ENCODE data around the gene SBNO2. TPM values are rescaled to one million over a fixed set of nuclear protein-coding genes. Genes with fewer than 3 reads are reported as not detected.

Gene SBNO2
- total and polyA plus RNA-seq, 2 donors (not counting 1 experiment from before 2014, with no cell fraction given): 42.8 to 83.3 TPM

DNA sequence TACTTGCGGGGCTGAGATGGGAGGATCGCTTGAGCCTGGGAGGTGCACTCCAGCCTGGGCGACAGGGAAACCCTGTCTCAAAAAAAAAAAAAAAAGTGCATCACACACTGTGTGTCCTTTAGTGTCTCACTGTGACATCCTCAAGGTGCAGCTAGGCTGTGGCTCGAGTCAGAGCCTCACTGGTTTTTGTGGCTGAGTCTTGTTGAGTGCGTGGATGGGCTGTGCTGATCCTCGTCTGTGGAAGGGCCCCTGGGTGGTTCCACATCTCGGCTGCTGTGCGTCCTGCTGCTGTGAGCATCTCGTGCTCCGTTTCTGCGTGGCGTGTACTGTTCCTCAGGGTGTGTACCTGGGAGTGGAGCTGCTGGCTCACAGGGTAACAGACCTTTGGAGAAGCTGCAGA lies 42.7 kb upstream of the SBNO2 start:
- Histone ChIP-seq H3K4me2 (replicated peaks; ENCODE audit: low read depth, low read length, poor library complexity, severe bottlenecking) (no peak overlapping the region), H3K4me3 (ENCODE audit: control extremely low read depth in 1 of 5, extremely low read depth in 1 of 5, insufficient read depth in 1 of 5, low read depth in 2 of 5, low read length in 4 of 5) (no peak overlapping the region), H3K36me3 (replicated peaks in 1 of 2; ENCODE audit: control extremely low read depth in 1 of 2, control insufficient read depth in 1 of 2, extremely low read depth in 1 of 2, insufficient read depth in 2 of 2, low read length in 1 of 2) (peaks cover 0 to 22% of the 10 kb centered on the region in 2 experiments), H3K79me2 (ENCODE audit: control insufficient read depth, insufficient read depth, low read length) (peaks cover 80% of the 10 kb centered on the region), H3K4me1 (ENCODE audit: control insufficient read depth in 2 of 2, insufficient read depth in 2 of 2, low read length in 2 of 2) (peaks cover 12 to 15% of the 10 kb centered on the region in 2 donors), H3K9ac (ENCODE audit: low read length) (no peak overlapping the region), H3K9me3 (ENCODE audit: control extremely low read depth in 1 of 3, control insufficient read depth in 2 of 3, insufficient read depth in 1 of 3, low read length in 2 of 3) (no peaks in the 10 kb centered on the region), H3K27me3 (replicated peaks in 1 of 4; ENCODE audit: control extremely low read depth in 1 of 4, control insufficient read depth in 3 of 4, insufficient read depth in 4 of 4, low read length in 3 of 4) (no peaks in the 10 kb centered on the region), H3K27ac (ENCODE audit: low read length in 2 of 2) (no peak overlapping the region), H2AFZ (ENCODE audit: insufficient read depth, low read depth, low read length, poor library complexity, severe bottlenecking) (no peak overlapping the region), H4K20me1 (ENCODE audit: control insufficient read depth, insufficient read depth, low read length, poor library complexity, severe bottlenecking) (peaks cover 94% of the 10 kb centered on the region)
- 96% methylated on average over 12 of the region's 12 CpGs for WGBS (ENCODE audit: insufficient coverage)
- no peak overlapping the region for H3K4me3 Mint-ChIP-seq
- ChIA-PET POLR2A (interaction anchor here (0.6 to 0.7 kb wide), 2 partner anchors 114 to 270 kb away, joined by 3 to 6 read pairs; no protein-coding TSS in a partner anchor), CTCF (interaction anchor here (1.2 to 1.7 kb wide), 2 partner anchors 86 to 103 kb away, joined by 4 to 6 read pairs; no protein-coding TSS in a partner anchor)
- TF ChIP-seq CTCF (IDR thresholded peaks at IDR 0.05) (no peak), EZH2 (IDR thresholded peaks at IDR 0.05; ENCODE audit: borderline replicate concordance, insufficient read depth, low read depth, low read length, poor library complexity, severe bottlenecking) (no peak)
- H3K9me3 Mint-ChIP-seq (ENCODE audit: insufficient read depth): no peaks in the 10 kb centered on the region
- ATAC-seq (ENCODE audit: low read depth): no peak
- DNase-seq: no peak
- no peaks in the 10 kb centered on the region for H3K27me3 Mint-ChIP-seq
- intact Hi-C loops (cut with micrococcal nuclease): no loop called here
- H3K27ac Mint-ChIP-seq: no peak overlapping the region
- H3K4me1 Mint-ChIP-seq: peaks cover 16% of the 10 kb centered on the region

DNA sequence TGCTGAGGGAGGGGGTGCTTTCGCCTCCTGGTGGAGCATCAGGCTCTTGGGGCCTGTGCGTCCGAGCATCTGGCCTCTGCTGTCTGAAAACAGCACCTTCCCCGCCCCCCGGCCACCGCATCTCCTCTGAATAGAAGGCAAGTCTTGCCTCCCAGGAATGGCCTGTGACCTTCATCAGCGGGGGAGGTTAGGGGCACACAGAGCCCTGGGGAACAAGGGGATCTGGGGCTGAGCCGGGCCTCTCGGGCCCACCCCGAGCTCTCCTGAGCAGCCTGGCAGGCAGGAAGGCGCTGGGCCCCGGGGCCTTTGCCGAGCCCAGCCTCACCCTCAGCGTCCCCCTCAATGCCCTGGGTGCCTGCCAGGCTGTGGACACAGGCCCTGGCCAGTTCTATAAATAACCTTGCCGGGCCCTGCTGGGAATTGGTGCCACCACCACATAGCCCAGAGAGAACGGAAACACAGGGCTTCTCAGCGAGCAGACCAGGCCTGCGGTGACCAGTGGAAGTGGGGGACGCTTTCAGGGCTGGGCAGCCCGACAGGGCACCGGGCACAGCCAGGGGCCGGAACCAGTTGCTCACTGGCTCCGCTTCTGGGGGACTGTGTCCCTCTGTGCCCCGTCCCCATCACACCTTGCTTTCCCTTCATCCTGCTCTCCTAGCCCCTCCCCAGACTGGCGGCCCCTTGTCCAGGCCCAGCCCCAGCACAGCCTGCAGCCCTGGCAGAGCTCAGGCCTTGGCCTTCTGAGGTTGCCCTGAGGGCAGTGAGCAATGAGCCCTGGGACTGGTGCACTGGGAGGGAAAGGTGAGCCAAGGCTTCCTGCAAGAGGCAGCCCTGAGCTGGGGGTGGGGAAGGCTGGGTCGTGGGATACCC lies 41.0 kb upstream of the SBNO2 start:
- 95% methylated on average over 25 of the region's 26 CpGs for WGBS (ENCODE audit: insufficient coverage)
- CTCF ChIA-PET: no interaction called here
- H3K27me3 ChIP-seq (replicated peaks in 1 of 4; ENCODE audit: control extremely low read depth in 1 of 4, control insufficient read depth in 3 of 4, insufficient read depth in 4 of 4, low read length in 3 of 4): no peaks in the 10 kb centered on the region
- H3K9me3 Mint-ChIP-seq (ENCODE audit: insufficient read depth): no peaks in the 10 kb centered on the region
- peaks cover 19% of the 10 kb centered on the region for H3K4me1 Mint-ChIP-seq
- H3K79me2 ChIP-seq (ENCODE audit: control insufficient read depth, insufficient read depth, low read length): peaks cover 88% of the 10 kb centered on the region
- no peak overlapping the region for H3K27ac ChIP-seq (ENCODE audit: low read length in 2 of 2)
- no peak for ATAC-seq (ENCODE audit: low read depth)
- no peak overlapping the region for H3K27ac Mint-ChIP-seq
- intact Hi-C loops (cut with micrococcal nuclease): no loop called here
- peaks cover 94% of the 10 kb centered on the region for H4K20me1 ChIP-seq (ENCODE audit: control insufficient read depth, insufficient read depth, low read length, poor library complexity, severe bottlenecking)
- H3K36me3 ChIP-seq (replicated peaks in 1 of 2; ENCODE audit: control extremely low read depth in 1 of 2, control insufficient read depth in 1 of 2, extremely low read depth in 1 of 2, insufficient read depth in 2 of 2, low read length in 1 of 2): peaks cover 0 to 17% of the 10 kb centered on the region in 2 experiments
- POLR2A ChIA-PET: interaction anchor here (1.1 kb wide), 1 partner anchor 37 kb away, joined by 3 read pairs; no protein-coding TSS in a partner anchor
- TF ChIP-seq EZH2 (IDR thresholded peaks at IDR 0.05; ENCODE audit: borderline replicate concordance, insufficient read depth, low read depth, low read length, poor library complexity, severe bottlenecking): no peak
- TF ChIP-seq CTCF (IDR thresholded peaks at IDR 0.05): no peak
- peak overlapping the region; percentile 68 for H3K4me2 ChIP-seq (replicated peaks; ENCODE audit: low read depth, low read length, poor library complexity, severe bottlenecking)
- no peak overlapping the region for H3K4me3 Mint-ChIP-seq
- H3K9me3 ChIP-seq (ENCODE audit: control extremely low read depth in 1 of 3, control insufficient read depth in 2 of 3, insufficient read depth in 1 of 3, low read length in 2 of 3): no peaks in the 10 kb centered on the region
- no peak overlapping the region for H2AFZ ChIP-seq (ENCODE audit: insufficient read depth, low read depth, low read length, poor library complexity, severe bottlenecking)
- H3K9ac ChIP-seq (ENCODE audit: low read length): no peak overlapping the region
- no peak overlapping the region for H3K4me3 ChIP-seq (ENCODE audit: control extremely low read depth in 1 of 5, extremely low read depth in 1 of 5, insufficient read depth in 1 of 5, low read depth in 2 of 5, low read length in 4 of 5)
- DNase-seq: no peak
- peaks cover 12 to 15% of the 10 kb centered on the region in 2 donors for H3K4me1 ChIP-seq (ENCODE audit: control insufficient read depth in 2 of 2, insufficient read depth in 2 of 2, low read length in 2 of 2)
- H3K27me3 Mint-ChIP-seq: no peaks in the 10 kb centered on the region
